ENCODE measurements around the gene SERGEF. TPM values are rescaled to one million over a fixed set of nuclear protein-coding genes. Genes with fewer than 3 reads are reported as not detected.
"Not testable (repeated sequence)": the region's sequence is repeated elsewhere in the genome, so short reads cannot be mapped to it uniquely, and the experiment has no call there.

SERGEF gene
- total and polyA plus RNA-seq, 4 donors = 44.7 to 51.0 (median 46.2) TPM

- peaks cover 5% of the 10 kb centered on the region for H3K4me1 ChIP-seq (ENCODE audit: control insufficient read depth, insufficient read depth, low read length)
- WGBS (ENCODE audit: insufficient coverage) = 80% methylated on average over 3 of the region's 3 CpGs
- H3K27me3 ChIP-seq (ENCODE audit: control insufficient read depth, insufficient read depth, low read length) = no peaks in the 10 kb centered on the region
- H3K9me3 ChIP-seq (ENCODE audit: control insufficient read depth, insufficient read depth, low read length) = no peaks in the 10 kb centered on the region
- no peak overlapping the region for H3K27ac ChIP-seq (ENCODE audit: low read depth, low read length)
- no peaks in the 10 kb centered on the region for H3K36me3 ChIP-seq (ENCODE audit: control insufficient read depth, insufficient read depth, low read length)
- no peak overlapping the region for H3K4me3 ChIP-seq (ENCODE audit: low read depth, low read length)
- no peak for DNase-seq (ENCODE audit: low read depth in 4 of 6, low spot score in 6 of 6)
Observed at GRCh38 chr11:17876827-17877226, 136.0 kb downstream of the SERGEF start.

- no peaks in the 10 kb centered on the region for H3K27me3 ChIP-seq (ENCODE audit: control insufficient read depth, insufficient read depth, low read length)
- DNase-seq (ENCODE audit: low read depth in 4 of 6, low spot score in 6 of 6) = no peak
- H3K36me3 ChIP-seq (ENCODE audit: control insufficient read depth, insufficient read depth, low read length) = no peaks in the 10 kb centered on the region
- peaks cover 5% of the 10 kb centered on the region for H3K4me1 ChIP-seq (ENCODE audit: control insufficient read depth, insufficient read depth, low read length)
- H3K4me3 ChIP-seq (ENCODE audit: low read depth, low read length) = no peak overlapping the region
- no peak overlapping the region for H3K27ac ChIP-seq (ENCODE audit: low read depth, low read length)
- no peaks in the 10 kb centered on the region for H3K9me3 ChIP-seq (ENCODE audit: control insufficient read depth, insufficient read depth, low read length)
Observed at GRCh38 chr11:17875891-17876290, 137.0 kb downstream of the SERGEF start.

GRCh38 chr11:17873586-17873985 is 139.3 kb downstream of the SERGEF start:
- H3K36me3 ChIP-seq (ENCODE audit: control insufficient read depth, insufficient read depth, low read length) = no peaks in the 10 kb centered on the region
- H3K27ac ChIP-seq (ENCODE audit: low read depth, low read length) = no peak overlapping the region
- peaks cover 5% of the 10 kb centered on the region for H3K4me1 ChIP-seq (ENCODE audit: control insufficient read depth, insufficient read depth, low read length)
- no peak overlapping the region for H3K4me3 ChIP-seq (ENCODE audit: low read depth, low read length)
- no peaks in the 10 kb centered on the region for H3K27me3 ChIP-seq (ENCODE audit: control insufficient read depth, insufficient read depth, low read length)
- DNase-seq (ENCODE audit: low read depth in 4 of 6, low spot score in 6 of 6) = peak in 3 of 6 donors; percentile 15 to 60 (median 38)
- WGBS (ENCODE audit: insufficient coverage) = 13% methylated on average over 2 of the region's 2 CpGs
- no peaks in the 10 kb centered on the region for H3K9me3 ChIP-seq (ENCODE audit: control insufficient read depth, insufficient read depth, low read length)

- H3K4me3 ChIP-seq (ENCODE audit: low read depth, low read length); H3K27me3 ChIP-seq (ENCODE audit: control insufficient read depth, insufficient read depth, low read length); H3K36me3 ChIP-seq (ENCODE audit: control insufficient read depth, insufficient read depth, low read length); DNase-seq (ENCODE audit: low read depth in 4 of 6, low spot score in 6 of 6); H3K27ac ChIP-seq (ENCODE audit: low read depth, low read length); H3K9me3 ChIP-seq (ENCODE audit: control insufficient read depth, insufficient read depth, low read length); H3K4me1 ChIP-seq (ENCODE audit: control insufficient read depth, insufficient read depth, low read length): not testable (repeated sequence)
- 100% methylated on average over 2 of the region's 3 CpGs for WGBS (ENCODE audit: insufficient coverage)
Observed at GRCh38 chr11:17868398-17868797, 144.4 kb downstream of the SERGEF start.

GRCh38 chr11:17867341-17867740 is 145.5 kb downstream of the SERGEF start:
- no peaks in the 10 kb centered on the region for H3K36me3 ChIP-seq (ENCODE audit: control insufficient read depth, insufficient read depth, low read length)
- no peak for DNase-seq (ENCODE audit: low read depth in 4 of 6, low spot score in 6 of 6)
- 86% methylated on average over 3 of the region's 3 CpGs for WGBS (ENCODE audit: insufficient coverage)
- H3K4me1 ChIP-seq (ENCODE audit: control insufficient read depth, insufficient read depth, low read length) = no peaks in the 10 kb centered on the region
- no peaks in the 10 kb centered on the region for H3K9me3 ChIP-seq (ENCODE audit: control insufficient read depth, insufficient read depth, low read length)
- H3K27me3 ChIP-seq (ENCODE audit: control insufficient read depth, insufficient read depth, low read length) = no peaks in the 10 kb centered on the region
- H3K4me3 ChIP-seq (ENCODE audit: low read depth, low read length) = no peak overlapping the region
- no peak overlapping the region for H3K27ac ChIP-seq (ENCODE audit: low read depth, low read length)

- DNase-seq (ENCODE audit: low read depth in 4 of 6, low spot score in 6 of 6) = peak in 1 of 6 donors; percentile 17
- Histone ChIP-seq H3K27ac (ENCODE audit: low read depth, low read length) (no peak overlapping the region), H3K36me3 (ENCODE audit: control insufficient read depth, insufficient read depth, low read length) (no peaks in the 10 kb centered on the region), H3K9me3 (ENCODE audit: control insufficient read depth, insufficient read depth, low read length) (no peaks in the 10 kb centered on the region), H3K4me3 (ENCODE audit: low read depth, low read length) (no peak overlapping the region), H3K4me1 (ENCODE audit: control insufficient read depth, insufficient read depth, low read length) (no peaks in the 10 kb centered on the region), H3K27me3 (ENCODE audit: control insufficient read depth, insufficient read depth, low read length) (no peaks in the 10 kb centered on the region)
- 70% methylated on average over 2 of the region's 3 CpGs for WGBS (ENCODE audit: insufficient coverage)
Observed at GRCh38 chr11:17865765-17866428, 146.9 kb downstream of the SERGEF start.

GRCh38 chr11:17864478-17864941 is 148.3 kb downstream of the SERGEF start:
- no peaks in the 10 kb centered on the region for H3K4me1 ChIP-seq (ENCODE audit: control insufficient read depth, insufficient read depth, low read length)
- DNase-seq (ENCODE audit: low read depth in 4 of 6, low spot score in 6 of 6) = peak in 1 of 6 donors; percentile 47
- H3K36me3 ChIP-seq (ENCODE audit: control insufficient read depth, insufficient read depth, low read length) = no peaks in the 10 kb centered on the region
- no peak overlapping the region for H3K27ac ChIP-seq (ENCODE audit: low read depth, low read length)
- H3K27me3 ChIP-seq (ENCODE audit: control insufficient read depth, insufficient read depth, low read length) = no peaks in the 10 kb centered on the region
- no peaks in the 10 kb centered on the region for H3K9me3 ChIP-seq (ENCODE audit: control insufficient read depth, insufficient read depth, low read length)
- H3K4me3 ChIP-seq (ENCODE audit: low read depth, low read length) = no peak overlapping the region
- WGBS (ENCODE audit: insufficient coverage) = 19% methylated on average over 3 of the region's 3 CpGs

GRCh38 chr11:17861036-17861755 is 151.7 kb downstream of the SERGEF start:
- H3K9me3 ChIP-seq (ENCODE audit: control insufficient read depth, insufficient read depth, low read length) = no peaks in the 10 kb centered on the region
- H3K27ac ChIP-seq (ENCODE audit: low read depth, low read length) = no peak overlapping the region
- no peaks in the 10 kb centered on the region for H3K4me1 ChIP-seq (ENCODE audit: control insufficient read depth, insufficient read depth, low read length)
- H3K4me3 ChIP-seq (ENCODE audit: low read depth, low read length) = no peak overlapping the region
- no peak for DNase-seq (ENCODE audit: low read depth in 4 of 6, low spot score in 6 of 6)
- no peaks in the 10 kb centered on the region for H3K27me3 ChIP-seq (ENCODE audit: control insufficient read depth, insufficient read depth, low read length)
- no peaks in the 10 kb centered on the region for H3K36me3 ChIP-seq (ENCODE audit: control insufficient read depth, insufficient read depth, low read length)
- WGBS (ENCODE audit: insufficient coverage) = 100% methylated on average over 2 of the region's 5 CpGs

- Histone ChIP-seq H3K4me3 (ENCODE audit: low read depth, low read length) (no peak overlapping the region), H3K4me1 (ENCODE audit: control insufficient read depth, insufficient read depth, low read length) (no peaks in the 10 kb centered on the region), H3K27ac (ENCODE audit: low read depth, low read length) (no peak overlapping the region), H3K36me3 (ENCODE audit: control insufficient read depth, insufficient read depth, low read length) (no peaks in the 10 kb centered on the region), H3K27me3 (ENCODE audit: control insufficient read depth, insufficient read depth, low read length) (no peaks in the 10 kb centered on the region), H3K9me3 (ENCODE audit: control insufficient read depth, insufficient read depth, low read length) (no peaks in the 10 kb centered on the region)
- WGBS (ENCODE audit: insufficient coverage) = no CpG with 5 or more reads among the region's 2 CpGs
- DNase-seq (ENCODE audit: low read depth in 4 of 6, low spot score in 6 of 6) = no peak
Observed at GRCh38 chr11:17859552-17859951, 153.3 kb downstream of the SERGEF start.

All from spinal cord (tissue), 10 donors.